ENCODE data around the gene NOXO1.

DNA sequence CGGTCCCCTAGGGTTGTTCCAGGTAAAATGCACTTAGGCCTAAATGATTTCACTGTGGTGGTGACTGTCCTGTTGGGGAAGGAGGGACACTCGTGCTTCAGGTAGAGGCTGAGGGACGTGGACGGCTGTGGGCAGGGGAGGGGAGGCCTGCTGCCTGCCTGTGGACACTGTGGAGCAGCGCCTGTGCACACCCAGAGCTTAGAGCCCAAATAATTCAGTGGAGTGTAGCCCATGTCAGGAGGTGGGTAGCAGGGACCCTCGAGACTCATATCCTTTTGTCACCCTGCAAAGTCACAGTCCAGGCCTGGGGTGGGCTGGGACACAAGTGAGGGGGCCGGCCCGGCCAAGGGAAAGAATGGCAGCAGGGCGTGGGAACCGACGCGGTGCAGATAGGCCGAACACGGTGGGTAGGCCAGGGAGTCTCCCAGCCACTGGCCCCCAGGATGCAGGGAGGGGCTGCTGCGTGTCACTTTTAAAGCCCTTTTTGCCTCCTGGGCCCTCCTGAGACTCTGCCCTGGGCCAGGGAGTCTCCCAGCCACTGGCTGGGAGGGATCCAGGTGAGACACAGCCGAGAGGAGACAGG, 44.7 kb upstream of the NOXO1 start:
- TF ChIP-seq, protein P1, sequence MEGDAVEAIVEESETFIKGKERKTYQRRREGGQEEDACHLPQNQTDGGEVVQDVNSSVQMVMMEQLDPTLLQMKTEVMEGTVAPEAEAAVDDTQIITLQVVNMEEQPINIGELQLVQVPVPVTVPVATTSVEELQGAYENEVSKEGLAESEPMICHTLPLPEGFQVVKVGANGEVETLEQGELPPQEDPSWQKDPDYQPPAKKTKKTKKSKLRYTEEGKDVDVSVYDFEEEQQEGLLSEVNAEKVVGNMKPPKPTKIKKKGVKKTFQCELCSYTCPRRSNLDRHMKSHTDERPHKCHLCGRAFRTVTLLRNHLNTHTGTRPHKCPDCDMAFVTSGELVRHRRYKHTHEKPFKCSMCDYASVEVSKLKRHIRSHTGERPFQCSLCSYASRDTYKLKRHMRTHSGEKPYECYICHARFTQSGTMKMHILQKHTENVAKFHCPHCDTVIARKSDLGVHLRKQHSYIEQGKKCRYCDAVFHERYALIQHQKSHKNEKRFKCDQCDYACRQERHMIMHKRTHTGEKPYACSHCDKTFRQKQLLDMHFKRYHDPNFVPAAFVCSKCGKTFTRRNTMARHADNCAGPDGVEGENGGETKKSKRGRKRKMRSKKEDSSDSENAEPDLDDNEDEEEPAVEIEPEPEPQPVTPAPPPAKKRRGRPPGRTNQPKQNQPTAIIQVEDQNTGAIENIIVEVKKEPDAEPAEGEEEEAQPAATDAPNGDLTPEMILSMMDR (conservative IDR thresholded peaks at IDR 0.05; ENCODE audit: low read depth, low read length): no peak
- TF ChIP-seq EZH2 (IDR thresholded peaks at IDR 0.05; ENCODE audit: low read length, unreplicated experiment) (no peak), EZH2phosphoT487 (IDR thresholded peaks at IDR 0.05; ENCODE audit: borderline replicate concordance, low read length) (no peak)

Measured in PC-3 (cell line).